ENCODE data around the gene MICA.

MICA gene

GRCh38 chr6:31464252-31465184 is 61.1 kb downstream of the MICA start:
- Histone ChIP-seq H4K20me1 (ENCODE audit: insufficient read depth, low read length) (no peaks in the 10 kb centered on the region), H3F3A (ENCODE audit: insufficient read depth, low read length) (no peaks in the 10 kb centered on the region), H3K79me2 (ENCODE audit: insufficient read depth, low read length) (no peaks in the 10 kb centered on the region), H3K36me3 (ENCODE audit: insufficient read depth, low read length) (no peaks in the 10 kb centered on the region), H3K27me3 (ENCODE audit: insufficient read depth, low read length) (no peaks in the 10 kb centered on the region; the same call in 1 of the 2 replicates), H3K4me1 (ENCODE audit: insufficient read depth, low read length, severe bottlenecking) (no peaks in the 10 kb centered on the region), H3K9me2 (ENCODE audit: low read depth, low read length) (no peaks in the 10 kb centered on the region), H3K4me2 (ENCODE audit: low read length) (no peak overlapping the region), H3K9ac (ENCODE audit: low read length) (no peak overlapping the region), H3K27ac (ENCODE audit: low read depth, low read length, poor library complexity, severe bottlenecking) (no peak overlapping the region), H3K4me3 (ENCODE audit: low read depth, low read length, poor library complexity, severe bottlenecking) (no peak overlapping the region), H2AFZ (ENCODE audit: low read length) (no peak overlapping the region), H3K9me3 (ENCODE audit: low read length) (no peaks in the 10 kb centered on the region)
- TF ChIP-seq EZH2 (IDR thresholded peaks at IDR 0.05; ENCODE audit: borderline replicate concordance, low read length), result no peak
- no peak for TF ChIP-seq CTCF (IDR thresholded peaks at IDR 0.05; ENCODE audit: low read length)

Data from OCI-LY1 (cell line).